Liver (tissue), 9 donors: ENCODE data around the gene UQCRC2. TPM values are rescaled to one million over a fixed set of nuclear protein-coding genes. Genes with fewer than 3 reads are reported as not detected.

Experiments
- DNase-seq: peaks from one replicate; pipeline ENCODE4 v3.0.0-alpha.2; 2017; ENCODE audit warnings: low spot score
- H3K27ac ChIP-seq, 2 donors: one replicate each; pipeline ENCODE4 v1.7.0; 2013; ENCODE audit warnings: inconsistent platforms in 2 of 2, low read length in 2 of 2, control low read depth in 1 of 2, low read depth in 1 of 2, mild to moderate bottlenecking in 1 of 2
- H3K27me3 ChIP-seq, 4 donors: one replicate each; pipeline versions ENCODE4 v1.6.1 to v1.7.0; 2013; ENCODE audit warnings: low read length in 3 of 4, inconsistent platforms in 1 of 4, mild to moderate bottlenecking in 1 of 4, moderate library complexity in 1 of 4; ENCODE audit not compliant: control insufficient read depth in 4 of 4, insufficient read depth in 4 of 4
- H3K36me3 ChIP-seq, 4 donors: one replicate each; pipeline versions ENCODE4 v1.6.1 to v1.7.0; 2013; ENCODE audit warnings: low read length in 3 of 4, mild to moderate bottlenecking in 3 of 4, low read depth in 1 of 4, moderate library complexity in 1 of 4; ENCODE audit not compliant: control insufficient read depth in 4 of 4, insufficient read depth in 3 of 4
- H3K4me1 ChIP-seq, 4 donors: one replicate each; pipeline versions ENCODE4 v1.6.1 to v1.7.0; 2013; ENCODE audit warnings: low read length in 3 of 4, mild to moderate bottlenecking in 3 of 4, moderate library complexity in 1 of 4; ENCODE audit not compliant: control insufficient read depth in 4 of 4, insufficient read depth in 4 of 4
- H3K4me3 ChIP-seq, 3 donors: one replicate each; pipeline versions ENCODE4 v1.6.1 to v1.7.0; 2013; ENCODE audit warnings: low read length in 3 of 3, control low read depth in 1 of 3, low read depth in 1 of 3, mild to moderate bottlenecking in 1 of 3
- H3K9ac ChIP-seq, 2 donors: one replicate each; pipeline ENCODE4 v1.7.0; 2013; ENCODE audit warnings: low read length in 2 of 2, mild to moderate bottlenecking in 2 of 2, moderate library complexity in 2 of 2, control low read depth in 1 of 2, low read depth in 1 of 2
- H3K9me3 ChIP-seq, 4 donors: one replicate each; pipeline versions ENCODE4 v1.6.1 to v1.7.0; 2013; ENCODE audit warnings: low read length in 3 of 4; ENCODE audit not compliant: control insufficient read depth in 4 of 4
- EGR1 ChIP-seq, 2 donors: IDR thresholded peaks; 2 replicates each; pipeline ENCODE4 v1.6.1; 2016 to 2018; ENCODE audit warnings: antibody characterized with exemption in 2 of 2, low read depth in 2 of 2
- FOXA1 ChIP-seq: IDR thresholded peaks from 2 replicates; pipeline ENCODE4 v1.6.1; 2016; ENCODE audit warnings: antibody characterized with exemption
- FOXA2 ChIP-seq: IDR thresholded peaks from 2 replicates; pipeline ENCODE4 v1.6.1; 2016; ENCODE audit warnings: antibody characterized with exemption
- GABPA ChIP-seq, 2 donors: IDR thresholded peaks in 1 of 2; conservative IDR thresholded peaks in 1 of 2; 2 replicates each; pipeline ENCODE4 v1.6.1; 2016; ENCODE audit warnings: antibody characterized with exemption in 2 of 2, mild to moderate bottlenecking in 1 of 2, moderate library complexity in 1 of 2
- HNF4A ChIP-seq, 2 donors: conservative IDR thresholded peaks; 2 replicates each; pipeline ENCODE4 v1.6.1; 2016; ENCODE audit warnings: antibody characterized with exemption in 2 of 2, mild to moderate bottlenecking in 2 of 2
- HNF4G ChIP-seq: IDR thresholded peaks from 2 replicates; pipeline ENCODE4 v1.6.1; 2016; ENCODE audit warnings: antibody characterized with exemption
- JUND ChIP-seq, 2 donors: IDR thresholded peaks; 2 replicates each; pipeline ENCODE4 v1.6.1; 2016; ENCODE audit warnings: antibody characterized with exemption in 2 of 2
- NR2F2 ChIP-seq: IDR thresholded peaks from 2 replicates; pipeline ENCODE4 v1.6.1; 2016; ENCODE audit warnings: antibody characterized with exemption
- RAD21 ChIP-seq, 2 donors: IDR thresholded peaks; 2 replicates each; pipeline ENCODE4 v1.6.1; 2016; ENCODE audit warnings: antibody characterized with exemption in 2 of 2, mild to moderate bottlenecking in 2 of 2
- RXRA ChIP-seq, 2 donors: IDR thresholded peaks; 2 replicates each; pipeline ENCODE4 v1.6.1; 2017 to 2018; ENCODE audit warnings: antibody characterized with exemption in 2 of 2, mild to moderate bottlenecking in 1 of 2
- SP1 ChIP-seq: IDR thresholded peaks from 2 replicates; pipeline ENCODE4 v1.6.1; 2018; ENCODE audit warnings: antibody characterized with exemption, mild to moderate bottlenecking
- TAF1 ChIP-seq: conservative IDR thresholded peaks from 2 replicates; pipeline ENCODE4 v1.6.1; 2016; ENCODE audit warnings: antibody characterized with exemption, mild to moderate bottlenecking
- WGBS: extraction: QIAGEN DNeasy Blood & Tissue Kit; methylation state at CpG from one replicate; pipeline ENCODE4 v1.1.7; 2013; 5-methylcytosine and 5-hydroxymethylcytosine counted together
- polyA plus RNA-seq, 2 donors: library from polyadenylated mRNA; stranded (reverse) in 1 of 2; unstranded in 1 of 2; fragments of 200-250 nt in 1 of 2; fragments of >200 nt in 1 of 2; fragmentation: Nextera tagmentation in 1 of 2; extraction: Ambion mirVana in 1 of 2; gene quantifications; one replicate each; pipeline versions ENCODE4 v1.2.1 to v1.2.3, GENCODE V29; 2013 to 2015
- total RNA-seq, 2 donors: library from RNA; depleted of rRNA; stranded (reverse); fragments of >200 nt; gene quantifications; one replicate each; pipeline ENCODE4 v1.2.3, GENCODE V29; 2014
- TF ChIP-seq, protein P1 (sequence below): IDR thresholded peaks from 2 replicates; pipeline ENCODE4 v1.6.1; 2016; ENCODE audit warnings: antibody characterized with exemption
- TF ChIP-seq, protein P2 (sequence below): IDR thresholded peaks from 2 replicates; pipeline ENCODE4 v1.6.1; 2016; ENCODE audit warnings: antibody characterized with exemption
- TF ChIP-seq, protein P3 (sequence below): IDR thresholded peaks from 2 replicates; pipeline ENCODE4 v1.6.1; 2016; ENCODE audit warnings: antibody characterized with exemption
- TF ChIP-seq, protein P4 (sequence below): IDR thresholded peaks from 2 replicates; pipeline ENCODE4 v1.6.1; 2016; ENCODE audit warnings: antibody characterized with exemption, mild to moderate bottlenecking
- donor health status: healthy.
- donor health status: healthy.
- donor health status: healthy.
- donor health status: healthy.
- donor health status: healthy.

The UQCRC2 gene
- total and polyA plus RNA-seq, 4 donors, result 88.8 to 164 (median 140) TPM

DNA sequence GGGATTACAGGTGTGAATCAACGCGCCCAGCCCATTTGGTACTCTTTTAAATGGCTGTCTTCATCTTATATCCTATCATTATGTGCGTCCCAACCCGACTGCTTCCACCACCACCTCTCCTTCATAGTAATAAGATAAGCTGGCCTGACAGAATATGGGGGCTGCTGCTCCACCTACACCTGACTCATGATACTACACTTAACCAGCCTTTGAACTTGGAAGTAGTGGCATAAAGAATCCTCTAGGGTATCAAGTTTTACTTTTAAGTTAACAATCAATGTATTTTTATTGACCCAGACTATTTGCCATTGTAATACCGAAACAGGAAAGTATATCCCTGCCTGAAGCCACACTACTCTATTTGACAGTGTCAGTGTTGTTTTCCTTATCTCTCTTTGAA lies 28.9 kb downstream of the UQCRC2 start:
- Histone ChIP-seq H3K9ac (no peak overlapping the region), H3K4me3 (no peak overlapping the region), H3K27ac (no peak overlapping the region), H3K27me3 (no peaks in the 10 kb centered on the region), H3K36me3 (peaks cover 20 to 72% (median 68%) of the 10 kb centered on the region in 4 donors), H3K9me3 (no peaks in the 10 kb centered on the region), H3K4me1 (no peaks in the 10 kb centered on the region)
- 96% methylated on average over 5 of the region's 5 CpGs for WGBS
- no peak for DNase-seq
- TF ChIP-seq RAD21 (IDR thresholded peaks at IDR 0.05) (no peak), FOXA2 (no peak), HNF4A (conservative IDR thresholded peaks at IDR 0.05) (no peak), NR2F2 (no peak)
- TF ChIP-seq, protein P1, sequence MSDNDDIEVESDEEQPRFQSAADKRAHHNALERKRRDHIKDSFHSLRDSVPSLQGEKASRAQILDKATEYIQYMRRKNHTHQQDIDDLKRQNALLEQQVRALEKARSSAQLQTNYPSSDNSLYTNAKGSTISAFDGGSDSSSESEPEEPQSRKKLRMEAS, result no peak

DNA sequence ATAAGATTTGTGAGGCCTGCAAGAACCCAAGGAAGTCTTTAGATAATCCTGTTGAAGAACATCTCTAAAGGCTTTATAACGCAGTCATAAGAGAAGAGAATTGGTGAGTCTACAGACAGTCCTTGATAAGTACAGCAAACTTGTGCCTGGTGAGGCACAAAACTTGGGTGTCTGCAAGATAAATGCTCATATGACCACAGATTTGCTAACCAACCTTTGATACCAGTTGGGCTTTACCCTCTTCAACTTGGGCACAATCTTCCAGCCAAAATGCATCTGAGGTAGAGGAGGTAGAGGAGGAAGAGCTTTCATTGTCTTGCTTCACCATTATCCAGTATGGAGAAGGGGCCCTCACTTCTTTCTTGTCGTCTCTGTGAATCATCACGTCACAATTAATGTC lies 30.9 kb downstream of the UQCRC2 start:
- WGBS, result 94% methylated on average over 3 of the region's 3 CpGs
- peaks cover 13 to 53% (median 49%) of the 10 kb centered on the region in 4 donors for H3K36me3 ChIP-seq
- TF ChIP-seq, protein P2, sequence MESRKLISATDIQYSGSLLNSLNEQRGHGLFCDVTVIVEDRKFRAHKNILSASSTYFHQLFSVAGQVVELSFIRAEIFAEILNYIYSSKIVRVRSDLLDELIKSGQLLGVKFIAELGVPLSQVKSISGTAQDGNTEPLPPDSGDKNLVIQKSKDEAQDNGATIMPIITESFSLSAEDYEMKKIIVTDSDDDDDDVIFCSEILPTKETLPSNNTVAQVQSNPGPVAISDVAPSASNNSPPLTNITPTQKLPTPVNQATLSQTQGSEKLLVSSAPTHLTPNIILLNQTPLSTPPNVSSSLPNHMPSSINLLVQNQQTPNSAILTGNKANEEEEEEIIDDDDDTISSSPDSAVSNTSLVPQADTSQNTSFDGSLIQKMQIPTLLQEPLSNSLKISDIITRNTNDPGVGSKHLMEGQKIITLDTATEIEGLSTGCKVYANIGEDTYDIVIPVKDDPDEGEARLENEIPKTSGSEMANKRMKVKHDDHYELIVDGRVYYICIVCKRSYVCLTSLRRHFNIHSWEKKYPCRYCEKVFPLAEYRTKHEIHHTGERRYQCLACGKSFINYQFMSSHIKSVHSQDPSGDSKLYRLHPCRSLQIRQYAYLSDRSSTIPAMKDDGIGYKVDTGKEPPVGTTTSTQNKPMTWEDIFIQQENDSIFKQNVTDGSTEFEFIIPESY, result no peak
- no peak for TF ChIP-seq HNF4G
- no peak for TF ChIP-seq NR2F2
- TF ChIP-seq RAD21 (IDR thresholded peaks at IDR 0.05), result no peak
- TF ChIP-seq FOXA2, result no peak
- TF ChIP-seq, protein P3, sequence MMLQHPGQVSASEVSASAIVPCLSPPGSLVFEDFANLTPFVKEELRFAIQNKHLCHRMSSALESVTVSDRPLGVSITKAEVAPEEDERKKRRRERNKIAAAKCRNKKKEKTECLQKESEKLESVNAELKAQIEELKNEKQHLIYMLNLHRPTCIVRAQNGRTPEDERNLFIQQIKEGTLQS, result no peak
- TF ChIP-seq FOXA1, result no peak
- TF ChIP-seq TAF1, result no peak
- TF ChIP-seq GABPA (IDR thresholded peaks at IDR 0.05 in 1 of 2, conservative IDR thresholded peaks at IDR 0.05 in 1 of 2), result no peak
- TF ChIP-seq SP1, result no peak
- TF ChIP-seq RXRA (IDR thresholded peaks at IDR 0.05), result no peak
- no peak for TF ChIP-seq EGR1 (IDR thresholded peaks at IDR 0.05; ENCODE audit: low read depth in 2 of 2)
- no peak for TF ChIP-seq JUND (IDR thresholded peaks at IDR 0.05)
- no peak for TF ChIP-seq HNF4A (conservative IDR thresholded peaks at IDR 0.05)
- no peak overlapping the region for H3K9ac ChIP-seq
- H3K27me3 ChIP-seq, result no peaks in the 10 kb centered on the region
- DNase-seq, result no peak
- H3K4me3 ChIP-seq, result no peak overlapping the region
- H3K27ac ChIP-seq, result no peak overlapping the region
- H3K9me3 ChIP-seq, result no peaks in the 10 kb centered on the region
- H3K4me1 ChIP-seq, result no peaks in the 10 kb centered on the region

DNA sequence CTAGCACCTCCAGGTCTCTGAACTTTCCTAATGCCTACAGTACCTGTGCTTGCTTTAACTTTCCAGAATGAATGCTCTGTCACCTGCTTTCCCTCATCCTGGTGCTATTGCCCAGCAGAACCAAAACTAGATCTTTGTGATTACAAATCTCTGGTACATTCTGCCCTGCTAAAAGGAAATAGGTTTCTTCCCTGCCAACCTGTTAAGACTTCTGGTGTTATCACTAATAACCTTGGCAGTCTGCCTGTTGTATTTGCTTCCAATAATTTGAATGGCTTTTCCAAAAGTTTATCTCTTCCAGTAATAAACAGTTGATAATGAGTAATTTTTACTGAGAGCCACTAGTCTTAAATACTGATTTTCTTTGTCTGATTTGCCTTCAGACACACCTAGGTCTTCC lies 32.4 kb downstream of the UQCRC2 start:
- Histone ChIP-seq H3K27ac (no peak overlapping the region), H3K27me3 (no peaks in the 10 kb centered on the region), H3K9me3 (no peaks in the 10 kb centered on the region), H3K36me3 (peaks cover 11 to 38% (median 35%) of the 10 kb centered on the region in 4 donors), H3K9ac (no peak overlapping the region), H3K4me1 (no peaks in the 10 kb centered on the region), H3K4me3 (no peak overlapping the region)
- no peak for DNase-seq
- TF ChIP-seq, protein P3, result no peak
- TF ChIP-seq TAF1 (no peak), RXRA (IDR thresholded peaks at IDR 0.05) (no peak), JUND (IDR thresholded peaks at IDR 0.05) (no peak)
- TF ChIP-seq, protein P1, result no peak
- TF ChIP-seq, protein P4, sequence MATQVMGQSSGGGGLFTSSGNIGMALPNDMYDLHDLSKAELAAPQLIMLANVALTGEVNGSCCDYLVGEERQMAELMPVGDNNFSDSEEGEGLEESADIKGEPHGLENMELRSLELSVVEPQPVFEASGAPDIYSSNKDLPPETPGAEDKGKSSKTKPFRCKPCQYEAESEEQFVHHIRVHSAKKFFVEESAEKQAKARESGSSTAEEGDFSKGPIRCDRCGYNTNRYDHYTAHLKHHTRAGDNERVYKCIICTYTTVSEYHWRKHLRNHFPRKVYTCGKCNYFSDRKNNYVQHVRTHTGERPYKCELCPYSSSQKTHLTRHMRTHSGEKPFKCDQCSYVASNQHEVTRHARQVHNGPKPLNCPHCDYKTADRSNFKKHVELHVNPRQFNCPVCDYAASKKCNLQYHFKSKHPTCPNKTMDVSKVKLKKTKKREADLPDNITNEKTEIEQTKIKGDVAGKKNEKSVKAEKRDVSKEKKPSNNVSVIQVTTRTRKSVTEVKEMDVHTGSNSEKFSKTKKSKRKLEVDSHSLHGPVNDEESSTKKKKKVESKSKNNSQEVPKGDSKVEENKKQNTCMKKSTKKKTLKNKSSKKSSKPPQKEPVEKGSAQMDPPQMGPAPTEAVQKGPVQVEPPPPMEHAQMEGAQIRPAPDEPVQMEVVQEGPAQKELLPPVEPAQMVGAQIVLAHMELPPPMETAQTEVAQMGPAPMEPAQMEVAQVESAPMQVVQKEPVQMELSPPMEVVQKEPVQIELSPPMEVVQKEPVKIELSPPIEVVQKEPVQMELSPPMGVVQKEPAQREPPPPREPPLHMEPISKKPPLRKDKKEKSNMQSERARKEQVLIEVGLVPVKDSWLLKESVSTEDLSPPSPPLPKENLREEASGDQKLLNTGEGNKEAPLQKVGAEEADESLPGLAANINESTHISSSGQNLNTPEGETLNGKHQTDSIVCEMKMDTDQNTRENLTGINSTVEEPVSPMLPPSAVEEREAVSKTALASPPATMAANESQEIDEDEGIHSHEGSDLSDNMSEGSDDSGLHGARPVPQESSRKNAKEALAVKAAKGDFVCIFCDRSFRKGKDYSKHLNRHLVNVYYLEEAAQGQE, result no peak
